Activated naive CD4-positive, alpha-beta T cell treated with anti-CD3 and anti-CD28 coated beads, Interleukin-2, amount 50 U/mL, for 24 hours (primary cell): ENCODE data around the gene SNX17.

Experiments
- H3K27ac Mint-ChIP-seq: one replicate; pipeline ENCODE4 v1.8.0; 2021; ENCODE audit warnings: mild to moderate bottlenecking, mixed read lengths
- H3K27me3 Mint-ChIP-seq: one replicate; pipeline ENCODE4 v1.8.0; 2021; ENCODE audit warnings: mixed read lengths
- H3K36me3 Mint-ChIP-seq: one replicate; pipeline ENCODE4 v1.8.0; 2021; ENCODE audit warnings: mixed read lengths
- H3K4me1 Mint-ChIP-seq: one replicate; pipeline ENCODE4 v1.8.0; 2021; ENCODE audit warnings: mixed read lengths
- H3K4me3 Mint-ChIP-seq: one replicate; pipeline ENCODE4 v1.8.0; 2021; ENCODE audit warnings: mild to moderate bottlenecking, mixed read lengths
- H3K9me3 Mint-ChIP-seq: one replicate; pipeline ENCODE4 v1.8.0; 2021; ENCODE audit warnings: mixed read lengths

SNX17 gene

DNA sequence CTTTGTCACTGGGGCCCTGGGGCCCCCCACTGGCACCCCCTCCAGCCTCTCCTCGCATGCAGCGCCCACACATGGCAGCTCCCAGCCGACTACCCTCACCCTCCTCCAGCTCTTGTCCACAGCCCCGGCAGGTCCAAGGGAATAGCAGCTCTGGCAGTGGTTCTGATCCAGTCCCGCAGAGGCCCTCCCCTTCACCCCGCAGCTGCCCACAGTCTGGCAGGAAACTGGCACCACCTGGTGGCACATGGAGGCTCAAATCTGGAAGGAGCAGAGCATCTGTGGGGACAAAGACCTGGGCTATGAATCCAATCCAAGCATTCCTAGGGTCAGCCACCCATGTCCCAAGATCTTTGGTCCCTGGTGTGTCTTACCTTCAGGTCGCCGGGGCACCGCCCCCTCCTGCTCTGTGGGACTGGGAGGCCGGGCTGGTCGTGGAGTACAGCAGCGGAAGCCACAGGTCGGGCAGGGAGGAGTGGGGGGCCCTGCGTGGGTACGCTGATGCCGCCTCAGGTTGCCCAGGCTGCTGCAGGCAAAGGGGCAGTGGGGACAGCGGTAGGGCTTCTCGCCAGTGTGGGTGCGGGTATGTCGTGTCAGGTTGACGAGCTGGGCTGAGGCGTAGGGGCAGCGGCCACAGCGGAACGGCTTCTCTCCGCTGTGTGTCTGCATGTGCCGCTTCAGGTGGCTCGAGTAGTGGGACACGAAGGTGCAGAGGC, 7.8 kb downstream of the SNX17 start:
- Mint-ChIP-seq H3K4me3 (no peak overlapping the region), H3K9me3 (no peaks in the 10 kb centered on the region), H3K36me3 (peaks cover 13% of the 10 kb centered on the region), H3K27me3 (no peaks in the 10 kb centered on the region), H3K27ac (peak overlapping the region; percentile 65), H3K4me1 (peaks cover 40% of the 10 kb centered on the region)

DNA sequence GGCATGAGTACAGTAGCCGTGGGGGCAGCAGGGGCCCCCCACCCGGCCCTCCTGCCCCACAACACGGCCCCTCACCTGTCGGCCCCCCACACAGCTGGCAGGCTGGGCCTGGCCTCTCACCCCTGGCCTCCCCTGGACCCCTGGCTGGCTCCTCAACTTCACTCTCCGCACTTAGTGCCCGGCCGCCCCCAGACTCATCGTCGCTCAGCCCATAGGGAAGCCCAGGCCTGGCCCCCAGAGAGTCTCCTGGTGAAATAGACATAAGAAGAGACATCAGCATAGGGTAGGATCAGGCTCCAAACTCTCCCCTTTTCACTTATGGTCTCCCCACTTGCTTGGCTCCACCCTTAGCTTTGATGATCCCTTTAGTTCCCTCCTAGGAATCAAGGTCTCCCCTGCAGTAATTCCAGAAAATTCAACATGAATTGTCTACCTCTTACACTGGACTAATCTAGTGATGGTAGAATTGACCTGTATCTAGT, 8.4 kb downstream of the SNX17 start:
- Mint-ChIP-seq H3K9me3 (no peaks in the 10 kb centered on the region), H3K27ac (peak overlapping the region; percentile 83), H3K27me3 (no peaks in the 10 kb centered on the region), H3K4me1 (peaks cover 40% of the 10 kb centered on the region), H3K36me3 (peaks cover 15% of the 10 kb centered on the region), H3K4me3 (peak overlapping the region; percentile 93)

DNA sequence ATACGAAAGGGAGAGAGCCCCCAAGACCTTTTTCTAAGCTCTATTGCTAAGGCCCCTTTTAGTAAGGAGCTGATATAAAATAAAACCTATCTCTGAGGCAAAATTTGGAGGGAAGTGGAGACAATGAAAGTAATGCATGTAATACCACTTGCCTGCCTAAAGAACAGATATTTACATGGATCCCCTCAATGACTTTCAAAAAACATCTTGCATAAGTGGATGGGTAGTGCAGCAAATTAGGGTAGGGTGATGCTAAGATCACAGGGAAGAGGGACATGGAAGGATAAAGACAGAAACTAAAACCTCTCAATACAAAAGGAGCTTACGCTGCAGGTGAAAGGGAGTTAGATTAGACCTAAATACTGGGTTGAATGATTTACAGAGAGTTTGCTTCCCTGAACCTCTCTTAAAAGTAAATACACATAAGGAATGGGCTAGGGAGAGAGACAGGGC, 9.0 kb downstream of the SNX17 start:
- Mint-ChIP-seq H3K27ac (peak overlapping the region; percentile 83), H3K36me3 (peaks cover 17% of the 10 kb centered on the region), H3K27me3 (no peaks in the 10 kb centered on the region), H3K4me1 (peaks cover 35% of the 10 kb centered on the region), H3K9me3 (no peaks in the 10 kb centered on the region), H3K4me3 (peak overlapping the region; percentile 93)

DNA sequence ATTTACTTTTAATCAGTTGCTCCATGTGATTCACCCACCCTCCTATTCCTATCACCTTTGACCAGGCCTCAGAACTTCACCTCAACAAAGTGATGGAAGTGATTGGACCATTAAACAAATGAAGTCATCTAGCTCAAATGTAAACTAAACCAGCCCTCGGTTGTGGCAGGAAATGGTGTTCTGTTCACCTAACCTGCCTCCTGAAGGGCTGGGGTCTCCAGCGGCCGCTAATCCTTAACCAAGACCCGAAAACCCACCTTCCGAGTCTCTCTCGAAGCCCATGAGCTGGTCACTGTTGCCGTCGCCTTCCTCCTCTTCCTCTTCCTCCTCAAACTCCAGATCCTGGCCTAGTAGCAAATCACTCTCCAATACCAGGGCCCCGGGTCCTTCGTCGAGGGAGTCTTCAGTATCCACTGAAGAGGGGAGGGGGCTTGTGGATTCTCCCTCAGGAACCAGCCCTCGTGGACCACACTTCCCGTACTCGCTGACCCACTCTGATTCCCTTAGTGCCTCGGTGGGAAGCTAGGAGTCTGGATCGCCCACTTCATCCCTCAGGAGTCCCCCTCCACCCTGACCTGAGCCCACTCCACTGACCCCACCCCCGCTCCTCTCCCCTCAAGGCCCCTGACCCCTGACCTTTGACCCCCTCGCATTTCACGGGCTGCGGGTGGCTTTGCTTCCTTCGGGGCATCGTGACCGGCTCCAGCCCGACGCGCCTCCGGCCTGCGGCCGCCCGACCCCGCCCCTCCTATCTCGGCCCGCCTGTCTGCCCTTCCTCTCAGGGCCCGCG, 9.6 kb downstream of the SNX17 start:
- peak overlapping the region; percentile 93 for H3K4me3 Mint-ChIP-seq
- peak overlapping the region; percentile 83 for H3K27ac Mint-ChIP-seq
- peaks cover 13% of the 10 kb centered on the region for H3K36me3 Mint-ChIP-seq
- H3K9me3 Mint-ChIP-seq = no peaks in the 10 kb centered on the region
- no peaks in the 10 kb centered on the region for H3K27me3 Mint-ChIP-seq
- H3K4me1 Mint-ChIP-seq = peaks cover 31% of the 10 kb centered on the region

DNA sequence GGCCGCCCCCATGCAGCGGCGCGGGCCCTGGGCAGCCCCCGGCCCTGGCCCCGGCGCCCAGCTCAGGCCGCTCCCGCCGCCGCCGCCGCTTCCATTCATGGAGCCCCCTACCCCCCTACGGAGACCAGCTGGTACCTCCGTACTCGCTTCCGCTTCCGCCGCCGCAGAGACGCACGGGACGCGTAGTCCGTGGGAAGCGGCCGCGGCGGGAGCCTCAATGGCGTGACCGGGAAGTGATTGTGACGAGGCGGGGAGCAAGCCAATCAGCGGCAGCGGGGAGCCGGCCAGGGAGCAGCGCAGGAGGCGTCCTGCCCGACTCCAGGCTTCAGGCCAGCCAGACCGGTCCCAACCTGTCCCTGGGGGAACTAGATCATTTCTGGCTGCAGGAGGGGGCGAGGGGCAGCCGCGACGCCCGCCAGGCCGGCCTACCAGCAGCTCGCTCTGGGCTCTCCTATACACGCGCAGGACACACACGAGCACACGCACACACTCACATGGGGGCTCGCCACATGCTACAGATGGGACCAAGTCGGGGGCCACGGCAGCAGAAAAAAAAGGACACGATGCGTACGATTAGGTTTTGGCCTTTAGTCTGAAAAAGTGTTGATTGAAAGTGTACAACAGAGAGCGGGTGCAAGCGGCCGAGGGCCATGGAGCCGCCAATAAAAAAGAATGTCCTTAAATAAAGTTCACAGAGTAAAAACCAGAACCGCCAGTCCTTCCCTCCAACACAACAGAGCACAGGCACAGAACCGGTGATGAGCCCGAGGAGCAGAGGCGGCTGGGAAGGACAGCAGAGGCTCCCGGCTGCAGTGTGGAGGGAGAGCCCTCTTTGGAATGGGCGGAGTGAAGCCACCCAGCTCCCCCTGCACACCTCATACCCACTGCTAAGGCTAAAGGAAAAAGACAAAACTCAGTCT, 10.5 kb downstream of the SNX17 start, which contains the start of gene ZNF513:
Gene ZNF513 (minus strand): TSS at position 109 of the 920 bp plus-strand sequence. CDS start 208 bp downstream, outside the sequence.
- Mint-ChIP-seq H3K36me3 (peaks cover 14% of the 10 kb centered on the region), H3K27ac (peak within 1 kb of the TSS; percentile 95), H3K4me3 (peak within 1 kb of the TSS; percentile 93), H3K4me1 (peaks cover 28% of the 10 kb centered on the region), H3K9me3 (no peaks in the 10 kb centered on the region), H3K27me3 (no peaks in the 10 kb centered on the region)

DNA sequence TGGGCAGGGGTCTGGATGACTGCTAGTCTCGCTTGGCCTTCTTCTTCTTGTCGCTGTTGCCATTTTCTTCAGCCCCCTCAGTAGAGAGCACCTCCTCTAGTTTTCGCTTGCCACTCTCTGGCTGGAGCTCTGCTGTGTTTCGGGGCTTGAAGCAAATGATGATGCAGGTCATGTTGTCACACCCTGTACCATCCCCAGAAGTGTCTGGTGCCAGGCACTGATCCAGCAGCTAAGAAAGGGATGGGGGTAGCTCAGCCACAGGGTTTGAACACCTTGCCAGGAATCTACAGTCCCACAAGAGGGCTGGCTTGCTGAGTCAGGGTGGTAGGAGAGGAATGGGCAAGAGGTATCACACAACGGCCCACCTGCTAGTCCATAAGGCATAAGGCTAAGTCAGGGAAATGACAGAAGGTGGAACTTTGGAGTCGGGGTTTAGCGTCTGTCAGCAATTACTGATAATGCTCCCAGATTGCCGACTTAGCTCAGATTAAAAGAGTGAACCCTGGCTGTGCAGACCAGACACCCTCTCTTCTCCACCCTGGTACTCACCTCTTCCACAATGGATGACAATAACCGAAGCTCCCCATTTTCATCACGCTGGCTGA, 11.3 kb downstream of the SNX17 start:
- Mint-ChIP-seq H3K9me3 (no peaks in the 10 kb centered on the region), H3K4me3 (peak overlapping the region; percentile 93), H3K27me3 (no peaks in the 10 kb centered on the region), H3K4me1 (peaks cover 28% of the 10 kb centered on the region), H3K36me3 (peaks cover 14% of the 10 kb centered on the region), H3K27ac (peak overlapping the region; percentile 88)

DNA sequence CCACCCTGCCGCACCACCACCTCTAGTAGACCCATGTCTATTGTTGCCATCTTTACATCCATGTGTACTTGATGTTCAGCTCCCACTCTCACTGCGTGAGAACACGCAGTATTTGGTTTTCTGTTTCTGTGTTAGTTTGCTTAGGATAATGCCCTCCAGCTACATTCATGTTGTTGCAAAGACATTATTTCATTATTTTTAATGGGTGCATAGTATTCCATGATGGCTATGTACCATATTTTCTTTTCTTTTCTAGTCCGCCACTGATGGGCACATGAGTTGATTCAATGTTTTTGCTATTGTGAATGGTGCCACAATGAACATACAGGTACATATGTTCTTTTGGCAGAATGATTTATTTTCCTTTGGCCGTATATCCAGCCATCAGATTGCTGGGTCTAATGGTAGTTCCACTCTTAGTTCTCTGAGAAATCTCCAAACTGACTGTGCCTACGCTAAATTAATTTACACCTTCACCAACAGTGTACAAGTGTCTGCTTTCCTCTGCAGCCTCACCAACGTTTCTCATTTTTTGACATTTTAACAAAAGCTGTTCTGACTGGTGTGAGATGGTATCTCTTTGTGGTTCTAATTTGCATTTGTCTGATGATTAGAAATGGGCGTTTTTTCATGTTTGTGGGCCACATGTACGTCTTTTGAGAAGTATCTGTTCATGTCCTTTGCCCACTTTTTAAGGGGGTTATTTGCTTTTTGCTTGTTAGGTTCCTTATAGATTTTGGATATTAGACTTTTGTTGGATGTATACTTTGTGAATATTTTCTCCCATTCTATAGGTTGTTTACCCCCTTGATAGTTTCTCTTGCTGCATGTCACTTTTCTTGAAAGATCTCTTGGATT, 20.6 kb downstream of the SNX17 start:
- Mint-ChIP-seq H3K27ac (peak overlapping the region; percentile 65), H3K9me3 (no peaks in the 10 kb centered on the region), H3K36me3 (peaks cover 12% of the 10 kb centered on the region), H3K4me1 (peaks cover 32% of the 10 kb centered on the region), H3K27me3 (no peaks in the 10 kb centered on the region), H3K4me3 (peak overlapping the region; percentile 65)

DNA sequence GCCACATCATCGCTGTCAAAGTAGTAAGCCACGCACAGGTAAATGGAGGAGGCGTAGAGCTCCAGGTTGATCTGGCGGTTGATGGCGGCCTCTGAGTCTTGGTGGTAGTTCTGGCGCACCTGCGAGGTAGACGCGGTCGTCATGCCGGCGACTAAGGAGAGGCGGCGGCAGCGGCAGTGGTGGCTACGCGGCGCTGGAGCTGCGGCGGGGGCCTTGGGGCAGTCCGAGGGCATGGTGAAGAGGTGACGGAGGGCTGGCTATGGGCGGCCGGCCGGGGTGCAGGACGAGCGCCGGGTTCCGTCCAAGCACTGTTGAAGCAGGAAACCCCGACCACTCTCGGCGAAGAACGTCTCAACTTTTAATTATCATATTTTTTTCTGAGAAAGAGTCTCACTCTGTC, 22.8 kb downstream of the SNX17 start:
- Mint-ChIP-seq H3K27me3 (no peaks in the 10 kb centered on the region), H3K4me3 (no peak overlapping the region), H3K9me3 (no peaks in the 10 kb centered on the region), H3K36me3 (peaks cover 12% of the 10 kb centered on the region), H3K27ac (no peak overlapping the region), H3K4me1 (peaks cover 43% of the 10 kb centered on the region)

DNA sequence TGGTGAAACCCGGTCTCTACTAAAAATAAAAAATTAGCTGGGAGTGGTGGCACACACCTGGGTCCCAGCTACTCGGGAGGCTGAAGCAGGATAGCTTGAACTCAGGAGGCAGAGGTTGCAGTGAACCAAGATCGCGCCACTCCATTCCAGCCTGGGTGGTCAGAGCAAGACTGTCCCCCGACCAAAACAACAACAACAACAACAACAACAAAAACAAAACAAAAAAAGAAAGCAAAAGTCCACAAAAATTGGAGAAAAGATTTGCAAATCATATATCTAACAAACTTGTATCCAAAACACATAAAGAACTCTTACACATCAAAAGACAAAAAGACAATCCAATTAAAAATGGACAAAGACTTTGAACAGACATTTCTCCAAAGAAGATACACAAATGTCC, 28.5 kb downstream of the SNX17 start:
- Mint-ChIP-seq H3K27me3 (no peaks in the 10 kb centered on the region), H3K4me1 (peaks cover 45% of the 10 kb centered on the region), H3K9me3 (no peaks in the 10 kb centered on the region), H3K4me3 (peak overlapping the region; percentile 28), H3K36me3 (peaks cover 10% of the 10 kb centered on the region), H3K27ac (no peak overlapping the region)

DNA sequence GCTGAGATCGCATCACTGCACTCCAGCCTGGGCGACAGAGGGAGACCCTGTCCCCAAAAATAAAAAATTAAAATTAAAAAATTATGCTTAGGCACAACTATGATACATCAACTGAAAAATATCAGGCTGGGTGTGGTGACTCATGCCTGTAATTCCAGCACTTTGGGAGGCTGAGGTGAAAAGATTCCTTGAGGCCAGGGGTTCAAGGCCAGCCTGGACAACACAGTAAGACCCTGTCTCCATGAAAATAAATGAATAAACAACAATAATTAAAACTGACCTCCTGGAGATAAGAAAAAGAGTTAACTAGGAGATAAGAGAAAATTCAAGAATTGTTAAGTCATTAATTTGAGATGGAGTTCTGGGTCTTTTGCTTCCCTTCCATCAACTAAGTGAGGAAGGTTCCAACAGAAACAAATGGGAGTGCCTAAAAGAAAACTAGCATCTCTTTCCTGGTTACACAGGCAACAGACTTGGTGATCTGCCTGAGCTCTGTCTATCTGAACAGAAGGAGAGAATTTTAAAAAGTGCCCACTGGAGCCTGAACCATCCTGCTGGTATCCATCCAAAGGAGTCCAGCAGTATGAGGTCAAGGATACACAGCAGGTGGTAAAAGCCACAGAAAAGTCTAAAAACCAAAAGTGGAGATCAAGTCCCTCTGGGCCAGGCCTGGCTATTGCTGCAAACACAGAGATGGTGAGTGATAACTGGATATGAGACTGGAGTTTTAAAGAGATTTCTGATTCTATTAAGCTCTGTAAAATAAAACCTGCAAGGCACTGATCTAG, 30.1 kb downstream of the SNX17 start:
- Mint-ChIP-seq H3K27ac (peak overlapping the region; percentile 32), H3K9me3 (no peaks in the 10 kb centered on the region), H3K4me1 (peaks cover 51% of the 10 kb centered on the region), H3K36me3 (peaks cover 9% of the 10 kb centered on the region), H3K4me3 (peak overlapping the region; percentile 27), H3K27me3 (no peaks in the 10 kb centered on the region)

DNA sequence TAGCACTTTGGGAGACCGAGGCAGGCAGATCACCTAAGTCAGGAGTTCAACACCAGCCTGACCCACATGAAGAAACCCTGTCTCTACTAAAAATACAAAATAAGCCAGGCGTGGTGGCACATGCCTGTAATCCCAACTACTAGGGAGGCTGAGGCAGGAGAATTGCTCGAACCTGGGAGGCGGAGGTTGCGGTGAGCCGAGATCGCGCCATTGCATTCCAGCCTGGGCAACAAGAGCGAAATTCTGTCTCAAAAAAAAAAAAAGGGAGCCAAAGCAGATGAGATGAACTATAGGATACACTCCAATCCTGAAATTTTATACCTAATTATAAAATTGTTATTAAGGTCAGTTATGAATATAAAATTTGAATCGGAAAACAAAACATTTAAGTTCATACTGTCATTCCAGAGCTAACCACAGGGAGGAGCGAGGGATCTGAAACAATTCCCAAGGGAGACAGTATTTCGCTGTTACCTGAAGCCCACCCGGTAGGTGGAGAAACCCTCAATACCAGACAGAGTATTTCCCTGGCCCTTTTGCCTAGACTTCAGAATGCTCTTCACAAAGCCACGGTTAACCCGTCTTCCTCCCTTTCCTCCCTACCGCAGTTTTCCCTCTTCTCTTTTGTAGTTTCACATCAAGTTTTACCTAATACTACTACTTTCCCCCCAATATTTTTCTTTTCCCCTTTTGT, 37.5 kb downstream of the SNX17 start:
- Mint-ChIP-seq H3K36me3 (peaks cover 6% of the 10 kb centered on the region), H3K4me1 (peaks cover 48% of the 10 kb centered on the region), H3K27ac (peak overlapping the region; percentile 89), H3K9me3 (no peaks in the 10 kb centered on the region), H3K27me3 (peaks cover 2% of the 10 kb centered on the region), H3K4me3 (peak overlapping the region; percentile 96)

DNA sequence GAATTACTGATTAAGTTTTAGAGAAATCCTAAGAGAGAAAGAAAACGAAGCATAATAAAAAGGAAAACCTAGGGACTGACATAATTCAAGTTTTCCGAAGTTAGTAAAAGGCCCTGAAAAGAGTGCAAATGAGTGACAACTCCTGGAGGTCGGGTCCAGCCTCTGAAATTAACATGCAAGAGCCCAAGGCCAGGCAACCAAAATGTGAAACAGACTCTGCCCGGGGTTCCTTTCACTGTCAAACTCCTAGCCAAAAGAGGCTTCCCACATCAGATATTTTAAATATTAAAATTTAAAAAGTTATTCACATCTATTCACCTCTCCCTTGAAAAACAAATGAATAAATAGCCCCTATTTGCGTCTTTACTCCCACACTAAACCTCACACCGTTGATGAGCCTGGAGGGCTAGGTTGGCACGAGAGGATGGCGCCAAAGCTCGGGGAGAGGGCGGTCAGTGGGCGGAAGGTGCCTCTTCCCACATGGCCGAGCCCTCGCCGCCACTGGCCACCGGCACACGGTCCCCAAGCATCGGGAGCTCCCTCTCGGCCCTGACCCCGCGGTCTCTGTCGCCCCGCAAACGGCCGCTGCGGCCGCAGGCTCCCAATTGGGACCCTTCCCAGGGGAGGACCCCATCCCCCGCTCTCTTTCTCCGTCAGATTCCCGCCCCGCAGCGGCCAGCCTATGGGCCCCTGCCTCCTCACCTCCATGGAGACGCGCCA, 38.3 kb downstream of the SNX17 start:
- peaks cover 6% of the 10 kb centered on the region for H3K36me3 Mint-ChIP-seq
- no peaks in the 10 kb centered on the region for H3K9me3 Mint-ChIP-seq
- peaks cover 43% of the 10 kb centered on the region for H3K4me1 Mint-ChIP-seq
- peak overlapping the region; percentile 96 for H3K4me3 Mint-ChIP-seq
- peaks cover 2% of the 10 kb centered on the region for H3K27me3 Mint-ChIP-seq
- H3K27ac Mint-ChIP-seq = peak overlapping the region; percentile 89
